ENCODE data around the gene C3orf20.

Gene C3orf20

GRCh38 chr3:14793858-14794234, 118.9 kb downstream of the C3orf20 start:
- Histone ChIP-seq H3K79me2 (ENCODE audit: insufficient read depth, low read depth) (no peaks in the 10 kb centered on the region), H3K4me2 (no peak overlapping the region), H3K9ac (no peak overlapping the region), H3K36me3 (ENCODE audit: insufficient read depth) (no peaks in the 10 kb centered on the region), H4K20me1 (ENCODE audit: insufficient read depth) (no peaks in the 10 kb centered on the region), H3K27me3 (ENCODE audit: insufficient read depth, low read depth) (no peaks in the 10 kb centered on the region), H3K27ac (no peak overlapping the region), H2AFZ (ENCODE audit: low read depth) (no peak overlapping the region), H3K4me1 (ENCODE audit: low read depth, poor library complexity, severe bottlenecking) (no peaks in the 10 kb centered on the region), H3K4me3 (IDR thresholded peaks at IDR 0.05; ENCODE audit: insufficient read depth, low read depth, low read length) (no peak overlapping the region)
- no peak for TF ChIP-seq CTCF (conservative IDR thresholded peaks at IDR 0.05; ENCODE audit: low read depth, low read length)

- H4K20me1 ChIP-seq (ENCODE audit: insufficient read depth), result no peaks in the 10 kb centered on the region
- no peak for TF ChIP-seq CTCF (conservative IDR thresholded peaks at IDR 0.05; ENCODE audit: low read depth, low read length)
- H3K27ac ChIP-seq, result no peak overlapping the region
- no peaks in the 10 kb centered on the region for H3K27me3 ChIP-seq (ENCODE audit: insufficient read depth, low read depth)
- no peaks in the 10 kb centered on the region for H3K4me1 ChIP-seq (ENCODE audit: low read depth, poor library complexity, severe bottlenecking)
- no peaks in the 10 kb centered on the region for H3K79me2 ChIP-seq (ENCODE audit: insufficient read depth, low read depth)
- no peaks in the 10 kb centered on the region for H3K36me3 ChIP-seq (ENCODE audit: insufficient read depth)
- no peak overlapping the region for H3K4me2 ChIP-seq
- H3K9ac ChIP-seq, result no peak overlapping the region
- no peak overlapping the region for H3K4me3 ChIP-seq (IDR thresholded peaks at IDR 0.05; ENCODE audit: insufficient read depth, low read depth, low read length)
- H2AFZ ChIP-seq (ENCODE audit: low read depth), result no peak overlapping the region
Measured at GRCh38 chr3:14794435-14794834, 119.5 kb downstream of the C3orf20 start.

GRCh38 chr3:14795996-14796395, 121.1 kb downstream of the C3orf20 start:
- Histone ChIP-seq H3K36me3 (ENCODE audit: insufficient read depth) (no peaks in the 10 kb centered on the region), H3K4me2 (no peak overlapping the region), H2AFZ (ENCODE audit: low read depth) (no peak overlapping the region), H4K20me1 (ENCODE audit: insufficient read depth) (no peaks in the 10 kb centered on the region), H3K4me1 (ENCODE audit: low read depth, poor library complexity, severe bottlenecking) (no peaks in the 10 kb centered on the region), H3K79me2 (ENCODE audit: insufficient read depth, low read depth) (no peaks in the 10 kb centered on the region), H3K4me3 (IDR thresholded peaks at IDR 0.05; ENCODE audit: insufficient read depth, low read depth, low read length) (no peak overlapping the region), H3K27ac (no peak overlapping the region), H3K27me3 (ENCODE audit: insufficient read depth, low read depth) (no peaks in the 10 kb centered on the region), H3K9ac (no peak overlapping the region)
- TF ChIP-seq CTCF (conservative IDR thresholded peaks at IDR 0.05; ENCODE audit: low read depth, low read length), result no peak

GRCh38 chr3:14796403-14797077, 121.6 kb downstream of the C3orf20 start:
- no peak overlapping the region for H3K4me2 ChIP-seq
- no peaks in the 10 kb centered on the region for H3K27me3 ChIP-seq (ENCODE audit: insufficient read depth, low read depth)
- no peak overlapping the region for H3K9ac ChIP-seq
- H3K36me3 ChIP-seq (ENCODE audit: insufficient read depth), result no peaks in the 10 kb centered on the region
- TF ChIP-seq CTCF (conservative IDR thresholded peaks at IDR 0.05; ENCODE audit: low read depth, low read length), result no peak
- no peak overlapping the region for H3K27ac ChIP-seq
- H3K4me3 ChIP-seq (IDR thresholded peaks at IDR 0.05; ENCODE audit: insufficient read depth, low read depth, low read length), result no peak overlapping the region
- H2AFZ ChIP-seq (ENCODE audit: low read depth), result no peak overlapping the region
- no peaks in the 10 kb centered on the region for H3K79me2 ChIP-seq (ENCODE audit: insufficient read depth, low read depth)
- H3K4me1 ChIP-seq (ENCODE audit: low read depth, poor library complexity, severe bottlenecking), result no peaks in the 10 kb centered on the region
- no peaks in the 10 kb centered on the region for H4K20me1 ChIP-seq (ENCODE audit: insufficient read depth)
